Measurements from ENCODE around the gene CMIP. TPM values are rescaled to one million over a fixed set of nuclear protein-coding genes. Genes with fewer than 3 reads are reported as not detected.

Gene CMIP
- total and polyA plus RNA-seq, 10 of the 15 experiments (the other 5 are each of a cell fraction or from before 2014, with no cell fraction given), result 1.2 to 43.2 (median 4.4) TPM

- TF ChIP-seq GATAD2B (conservative IDR thresholded peaks at IDR 0.05; ENCODE audit: low read depth), result 0 out of 2 replicates have a peak, but pooled peaks have one; percentile 32
- no peak for TF ChIP-seq E4F1 (IDR thresholded peaks at IDR 0.05; ENCODE audit: borderline replicate concordance, partially characterized antibody)
- no peak for TF ChIP-seq CBX3 (IDR thresholded peaks at IDR 0.05; ENCODE audit: borderline replicate concordance, low read depth)
- TF ChIP-seq ZNF622 (IDR thresholded peaks at IDR 0.05), result no peak
- TF ChIP-seq HDGF (IDR thresholded peaks at IDR 0.05), result no peak
- TF ChIP-seq YY1 (IDR thresholded peaks at IDR 0.05; ENCODE audit: low read depth, low read length), result peak; percentile 47; the same call in 1 of the 2 replicates
- TF ChIP-seq GABPA (IDR thresholded peaks at IDR 0.05; ENCODE audit: low read depth), result no peak
- no peak for TF ChIP-seq ZBTB33 (IDR thresholded peaks at IDR 0.05)
Observed at GRCh38 chr16:81497690-81498089, 53.1 kb downstream of the CMIP start (continued).

- WGBS (ENCODE audit: insufficient coverage, insufficient replicate concordance, low lambda C conversion rate, missing lambda C conversion rate), result 79% methylated on average over 11 of the region's 11 CpGs
- no peaks in the 10 kb centered on the region for H3K27me3 ChIP-seq (replicated peaks in 1 of 2; ENCODE audit: control insufficient read depth in 2 of 2, insufficient read depth in 2 of 2, low read length in 1 of 2)
- peak overlapping the region; percentile 51; the same call in 1 of the 2 replicates for H3K4me2 ChIP-seq (ENCODE audit: control insufficient read depth, insufficient read depth)
- ChIA-PET CTCF (interaction anchor here (1.7 kb wide), 1 partner anchor 17 kb away, joined by 7 read pairs; no protein-coding TSS in a partner anchor), POLR2A (no interaction called here), SMC1A (ENCODE audit: uncharacterized antibody, unreplicated experiment) (interaction anchor here (2.7 to 3.1 kb wide), 2 partner anchors 15 to 17 kb away, joined by 9 to 19 read pairs; no protein-coding TSS in a partner anchor), RAD21 (ENCODE audit: unreplicated experiment) (interaction anchor here (1.5 kb wide), 1 partner anchor 15 kb away, joined by 3 read pairs; no protein-coding TSS in a partner anchor)
- in situ Hi-C loops (cut with MboI), result no loop called here
- peaks cover 3 to 6% of the 10 kb centered on the region in 2 experiments; a peak in 3 of 4 replicates for H3K36me3 ChIP-seq (ENCODE audit: control insufficient read depth in 2 of 2, insufficient read depth in 2 of 2, low read length in 1 of 2)
- BruUV-seq (replicated peaks), result no TSS peak
- no peak for FAIRE-seq
- H3K9ac ChIP-seq (ENCODE audit: control insufficient read depth, insufficient read depth, low read length), result no peak overlapping the region; the same call in 1 of the 2 replicates
- intact Hi-C loops (cut with micrococcal nuclease; ENCODE audit: unreplicated experiment), result loop anchor here (5.0 kb wide), 1 partner anchor 219 kb away; no protein-coding TSS in a partner anchor
- H3K9me3 ChIP-seq (replicated peaks; ENCODE audit: control insufficient read depth, insufficient read depth, low read length), result no peaks in the 10 kb centered on the region
- H4K20me1 ChIP-seq (ENCODE audit: control insufficient read depth, insufficient read depth), result no peaks in the 10 kb centered on the region; the same call in 1 of the 2 replicates
- H3K4me1 ChIP-seq (ENCODE audit: control insufficient read depth, insufficient read depth, low read length), result peaks cover 14% of the 10 kb centered on the region
- DNase-seq (ENCODE audit: low read depth, low spot score), result no peak
- H2AFZ ChIP-seq (ENCODE audit: control insufficient read depth, low read depth, low read length), result no peak overlapping the region
- H3K27ac ChIP-seq (ENCODE audit: control insufficient read depth, insufficient read depth), result no peak overlapping the region; the same call in none of the 2 replicates
- ATAC-seq, result no peak
- H3K79me2 ChIP-seq (ENCODE audit: control insufficient read depth, insufficient read depth, low read length), result peaks cover 26% of the 10 kb centered on the region
- H3K4me3 ChIP-seq, result no peak overlapping the region
- TF ChIP-seq NKRF (conservative IDR thresholded peaks at IDR 0.05) (no peak), NFIC (IDR thresholded peaks at IDR 0.05; ENCODE audit: low read depth, low read length) (no peak), KLF5 (IDR thresholded peaks at IDR 0.05; ENCODE audit: partially characterized antibody) (no peak), SMC3 (IDR thresholded peaks at IDR 0.05; ENCODE audit: borderline replicate concordance, low read length) (no peak), MYB (IDR thresholded peaks at IDR 0.05; ENCODE audit: borderline replicate concordance, low read depth, low read length) (no peak), JUND (IDR thresholded peaks at IDR 0.05; ENCODE audit: low read depth, low read length) (no peak), POLR2A (IDR thresholded peaks at IDR 0.05; ENCODE audit: low read depth, low read length) (no peak), ASH2L (IDR thresholded peaks at IDR 0.05; ENCODE audit: borderline replicate concordance, low read depth) (no peak)
Observed at GRCh38 chr16:81498351-81498750, 53.7 kb downstream of the CMIP start.

Data from GM12878 (cell line).